Measurements from ENCODE around the gene PLXDC1.

The PLXDC1 gene

GRCh38 chr17:39150104-39150634 lies 1.3 kb downstream of the PLXDC1 start:
- H3K4me3 ChIP-seq (ENCODE audit: control insufficient read depth, low read depth, low read length), result no peak overlapping the region
- DNase-seq (ENCODE audit: low read depth), result no peak
- TF ChIP-seq CTCF (IDR thresholded peaks at IDR 0.05; ENCODE audit: control insufficient read depth, insufficient read depth, low read depth, low read length, missing control alignments), result no peak

- DNase-seq (ENCODE audit: low read depth), result no peak
- TF ChIP-seq CTCF (IDR thresholded peaks at IDR 0.05; ENCODE audit: control insufficient read depth, insufficient read depth, low read depth, low read length, missing control alignments), result no peak
- H3K4me3 ChIP-seq (ENCODE audit: control insufficient read depth, low read depth, low read length), result no peak overlapping the region
Measured at GRCh38 chr17:39147221-39148185, 3.9 kb downstream of the PLXDC1 start.

GRCh38 chr17:39146273-39146672 lies 5.2 kb downstream of the PLXDC1 start:
- no peak overlapping the region for H3K4me3 ChIP-seq (ENCODE audit: control insufficient read depth, low read depth, low read length)
- no peak for TF ChIP-seq CTCF (IDR thresholded peaks at IDR 0.05; ENCODE audit: control insufficient read depth, insufficient read depth, low read depth, low read length, missing control alignments)
- DNase-seq (ENCODE audit: low read depth), result no peak

GRCh38 chr17:39145143-39145542 lies 6.3 kb downstream of the PLXDC1 start:
- DNase-seq (ENCODE audit: low read depth), result no peak
- no peak overlapping the region for H3K4me3 ChIP-seq (ENCODE audit: control insufficient read depth, low read depth, low read length)
- no peak for TF ChIP-seq CTCF (IDR thresholded peaks at IDR 0.05; ENCODE audit: control insufficient read depth, insufficient read depth, low read depth, low read length, missing control alignments)

GRCh38 chr17:39144416-39144840 lies 7.0 kb downstream of the PLXDC1 start:
- DNase-seq (ENCODE audit: low read depth), result no peak
- no peak for TF ChIP-seq CTCF (IDR thresholded peaks at IDR 0.05; ENCODE audit: control insufficient read depth, insufficient read depth, low read depth, low read length, missing control alignments)
- no peak overlapping the region for H3K4me3 ChIP-seq (ENCODE audit: control insufficient read depth, low read depth, low read length)

GRCh38 chr17:39143552-39144093 lies 7.8 kb downstream of the PLXDC1 start:
- no peak overlapping the region for H3K4me3 ChIP-seq (ENCODE audit: control insufficient read depth, low read depth, low read length)
- TF ChIP-seq CTCF (IDR thresholded peaks at IDR 0.05; ENCODE audit: control insufficient read depth, insufficient read depth, low read depth, low read length, missing control alignments), result no peak
- no peak for DNase-seq (ENCODE audit: low read depth)
